Endothelial cell of umbilical vein (primary cell): Measurements from ENCODE around the gene XPO6. TPM values are rescaled to one million over a fixed set of nuclear protein-coding genes. Genes with fewer than 3 reads are reported as not detected.

Experiments
- BruUV-seq: library from RNA; stranded (reverse); fragments of 400-500 nt; replicated peaks from 2 replicates; lab custom pipeline; 2021; lab: Mats Ljungman, UMichigan
- CTCF ChIA-PET: fragments of 300-600, 350-600 bp; sonication (Branson Sonifier 250); formaldehyde crosslinking; loops from one replicate; lab custom pipeline; 2021; ENCODE audit warnings: antibody characterized with exemption, inconsistent platforms; lab: Charles Lee
- POLR2A ChIA-PET: fragments of 300-600, 350-600 bp; sonication (Branson Sonifier 250); formaldehyde crosslinking; loops from one replicate; lab custom pipeline; 2021; ENCODE audit warnings: antibody characterized with exemption, inconsistent platforms; lab: Charles Lee
- DNase-seq: peaks from one replicate; pipeline ENCODE4 v3.0.0-alpha.2; 2011; ENCODE audit warnings: low read depth, low spot score
- FAIRE-seq: peaks from 2 replicates; lab custom pipeline; 2011; peaks lifted over from hg19 to GRCh38; lab: Jason Lieb, UNC
- H2AFZ ChIP-seq: 2 replicates; pipeline ENCODE4 v1.6.0; 2012; ENCODE audit warnings: low read depth, low read length, control low read depth, inconsistent platforms
- H3K27ac ChIP-seq: 2 replicates; pipeline ENCODE4 v1.5.1; 2011; ENCODE audit warnings: low read depth, mild to moderate bottlenecking, control low read depth, low read length, moderate library complexity; ENCODE audit not compliant: insufficient read depth
- H3K27me3 ChIP-seq, 2 experiments: 2 replicates each; pipeline versions ENCODE4 v1.6.0 to v1.6.1; 2011; ENCODE audit warnings: low read length in 2 of 2, mixed read lengths in 1 of 2; ENCODE audit not compliant: control insufficient read depth in 2 of 2, insufficient read depth in 2 of 2
- H3K36me3 ChIP-seq, 2 experiments: 2 replicates in 1 of 2; 3 replicates in 1 of 2; pipeline ENCODE4 v1.5.1; 2011; ENCODE audit warnings: low read length in 2 of 2, mild to moderate bottlenecking in 1 of 2, moderate library complexity in 1 of 2; ENCODE audit not compliant: control insufficient read depth in 2 of 2, insufficient read depth in 2 of 2; ENCODE audit errors: extremely low read depth in 1 of 2
- H3K4me1 ChIP-seq: 3 replicates; pipeline ENCODE4 v1.5.1; 2011; ENCODE audit warnings: mild to moderate bottlenecking, low read length; ENCODE audit not compliant: control insufficient read depth, insufficient read depth; ENCODE audit errors: extremely low read depth
- H3K4me2 ChIP-seq: 2 replicates; pipeline ENCODE4 v1.6.1; 2011; ENCODE audit warnings: low read length, control low read depth, mixed read lengths; ENCODE audit not compliant: insufficient read depth
- H3K4me3 ChIP-seq, 3 experiments: fragments of 200-600 bp in 1 of 3; sonication (generic), shearing (Covaris generic) in 1 of 3; replicated peaks in 1 of 3; 2 replicates each; pipeline ENCODE4 v1.5.1; 2011 to 2016; ENCODE audit warnings: control low read depth in 3 of 3, low read length in 3 of 3, mild to moderate bottlenecking in 2 of 3, inconsistent platforms in 1 of 3, low read depth in 1 of 3, moderate library complexity in 1 of 3; ENCODE audit not compliant: insufficient read depth in 1 of 3
- H3K79me2 ChIP-seq: 2 replicates; pipeline ENCODE4 v1.6.0; 2012; ENCODE audit warnings: low read length, inconsistent platforms; ENCODE audit not compliant: control insufficient read depth, insufficient read depth
- H3K9ac ChIP-seq: replicated peaks from 2 replicates; pipeline ENCODE3; 2011; ENCODE audit warnings: low read length, control low read depth; ENCODE audit not compliant: insufficient read depth; ENCODE audit errors: extremely low read depth
- H3K9me1 ChIP-seq: replicated peaks from 3 replicates; pipeline ENCODE4 v1.6.0; 2011; ENCODE audit warnings: mild to moderate bottlenecking, low read length; ENCODE audit not compliant: control insufficient read depth, insufficient read depth; ENCODE audit errors: extremely low read depth
- H3K9me3 ChIP-seq: replicated peaks from 2 replicates; pipeline ENCODE4 v1.5.1; 2012; ENCODE audit warnings: low read length, inconsistent platforms; ENCODE audit not compliant: control insufficient read depth, insufficient read depth
- H4K20me1 ChIP-seq: replicated peaks from 2 replicates; pipeline ENCODE3; 2011; ENCODE audit warnings: mild to moderate bottlenecking, low read length; ENCODE audit not compliant: control insufficient read depth, insufficient read depth; ENCODE audit errors: extremely low read depth
- EZH2 ChIP-seq: IDR thresholded peaks from 2 replicates; pipeline ENCODE4 v1.6.1; 2012; ENCODE audit warnings: borderline replicate concordance, low read depth, mild to moderate bottlenecking, moderate library complexity, low read length, inconsistent platforms; ENCODE audit not compliant: severe bottlenecking
- FOS ChIP-seq: IDR thresholded peaks from 2 replicates; pipeline ENCODE4 v1.6.1; 2011; ENCODE audit warnings: mild to moderate bottlenecking, low read length, moderate library complexity, borderline replicate concordance; ENCODE audit not compliant: insufficient read depth
- GATA2 ChIP-seq: IDR thresholded peaks from 2 replicates; pipeline ENCODE4 v1.7.0; 2011; ENCODE audit warnings: low read depth, mild to moderate bottlenecking, moderate library complexity, mixed read lengths, low read length; ENCODE audit not compliant: insufficient read length, insufficient read depth
- JUN ChIP-seq: IDR thresholded peaks from 2 replicates; pipeline ENCODE4 v1.6.1; 2011; ENCODE audit warnings: borderline replicate concordance, low read depth; ENCODE audit not compliant: insufficient read length, insufficient read depth
- MYC ChIP-seq: IDR thresholded peaks from one replicate; pipeline ENCODE4 v1.6.1; 2011; ENCODE audit warnings: mild to moderate bottlenecking, low read depth, low read length
- POLR2A ChIP-seq: IDR thresholded peaks from 2 replicates; pipeline ENCODE4 v1.6.1; 2012; ENCODE audit warnings: low read depth, mild to moderate bottlenecking, control low read depth, low read length
- POLR2AphosphoS5 ChIP-seq: IDR thresholded peaks from 2 replicates; pipeline ENCODE4 v1.6.1; 2012; ENCODE audit warnings: low read depth, mild to moderate bottlenecking, control low read depth, low read length, moderate library complexity; ENCODE audit not compliant: insufficient read depth
- dilution Hi-C: fragments of 300-500 bp; cut with MboI; formaldehyde crosslinking; loops from one replicate; pipeline ENCODE4 v1.15.0; 2019; ENCODE audit warnings: low sequenced_read_pairs; ENCODE audit not compliant: extremely low pct_ligation_motif_present
- intact Hi-C: fragments of 100-400 bp; cut with micrococcal nuclease; formaldehyde crosslinking; loops from one replicate; pipeline ENCODE4 v1.10.0; 2022
- polyA plus RNA-seq, 4 experiments: library from polyadenylated mRNA; depleted of rRNA in 3 of 4; stranded (reverse) in 3 of 4; unstranded in 1 of 4; fragments of >200 nt; gene quantifications; 2 replicates each; pipeline versions ENCODE4 v1.2.1 to v1.2.3, GENCODE V29; 2011 to 2012; ENCODE audit warnings: missing spikeins in 1 of 4
- total RNA-seq: library from RNA; stranded (reverse); gene quantifications from 2 replicates; pipeline ENCODE4 v1.2.3, GENCODE V29; 2021
- TF ChIP-seq, protein P1 (sequence below), 2 donors: IDR thresholded peaks; 1 replicate in 1 of 2; 2 replicates in 1 of 2; pipeline ENCODE4 v1.5.1; 2011; ENCODE audit warnings: low read length in 2 of 2, mild to moderate bottlenecking in 2 of 2, moderate library complexity in 2 of 2, control low read depth in 1 of 2, inconsistent platforms in 1 of 2, low read depth in 1 of 2; ENCODE audit not compliant: insufficient read depth in 1 of 2; ENCODE audit errors: extremely low read depth in 1 of 2
- TF ChIP-seq, protein P2 (sequence below): IDR thresholded peaks from 2 replicates; pipeline ENCODE4 v1.6.1; 2011; ENCODE audit not compliant: insufficient read depth, insufficient read length

XPO6 gene
- total and polyA plus RNA-seq, 2 donors (not counting 3 experiments of a cell fraction or from before 2014, with no cell fraction given) = 170 to 272 TPM

DNA sequence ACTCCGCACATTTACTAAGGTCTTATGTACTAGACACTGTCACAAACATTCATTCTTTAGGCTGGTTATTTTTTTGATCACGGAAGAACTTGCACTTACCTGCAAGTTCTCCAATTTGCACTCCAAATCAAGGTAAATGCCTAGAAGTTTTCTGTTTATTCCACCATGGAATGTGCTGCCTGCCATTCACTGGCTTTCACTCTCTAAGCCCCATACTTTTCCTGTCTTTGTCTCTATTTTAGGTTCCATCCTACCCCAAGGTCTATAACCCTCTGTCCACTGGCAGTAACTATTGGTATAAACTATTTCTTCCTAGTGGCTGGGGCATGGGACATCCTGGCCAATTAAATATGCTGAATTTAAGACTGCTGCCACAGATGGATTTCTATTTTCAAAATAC is 15.9 kb downstream of the XPO6 start:
- CTCF ChIA-PET = no interaction called here
- DNase-seq (no peak), FAIRE-seq (no peak)
- Histone ChIP-seq H4K20me1 (peaks cover 4% of the 10 kb centered on the region), H3K9me3 (no peaks in the 10 kb centered on the region), H3K9ac (no peak overlapping the region), H3K36me3 (peaks cover 0 to under 1% of the 10 kb centered on the region in 2 experiments), H3K4me2 (no peak overlapping the region), H2AFZ (no peak overlapping the region), H3K27ac (no peak overlapping the region), H3K9me1 (peaks cover 3% of the 10 kb centered on the region), H3K79me2 (peaks cover 98% of the 10 kb centered on the region), H3K4me3 (no peak overlapping the region), H3K4me1 (peaks cover 14% of the 10 kb centered on the region), H3K27me3 (no peaks in the 10 kb centered on the region)
- POLR2A ChIA-PET = no interaction called here
- BruUV-seq = no TSS peak
- TF ChIP-seq JUN = no peak
- TF ChIP-seq POLR2AphosphoS5 = no peak
- no peak for TF ChIP-seq EZH2
- no peak for TF ChIP-seq POLR2A
- TF ChIP-seq GATA2 = no peak
- intact Hi-C loops = loop anchor here (2.0 kb wide), 1 partner anchor 17 kb away; no protein-coding TSS in a partner anchor
- dilution Hi-C loops = no loop called here

DNA sequence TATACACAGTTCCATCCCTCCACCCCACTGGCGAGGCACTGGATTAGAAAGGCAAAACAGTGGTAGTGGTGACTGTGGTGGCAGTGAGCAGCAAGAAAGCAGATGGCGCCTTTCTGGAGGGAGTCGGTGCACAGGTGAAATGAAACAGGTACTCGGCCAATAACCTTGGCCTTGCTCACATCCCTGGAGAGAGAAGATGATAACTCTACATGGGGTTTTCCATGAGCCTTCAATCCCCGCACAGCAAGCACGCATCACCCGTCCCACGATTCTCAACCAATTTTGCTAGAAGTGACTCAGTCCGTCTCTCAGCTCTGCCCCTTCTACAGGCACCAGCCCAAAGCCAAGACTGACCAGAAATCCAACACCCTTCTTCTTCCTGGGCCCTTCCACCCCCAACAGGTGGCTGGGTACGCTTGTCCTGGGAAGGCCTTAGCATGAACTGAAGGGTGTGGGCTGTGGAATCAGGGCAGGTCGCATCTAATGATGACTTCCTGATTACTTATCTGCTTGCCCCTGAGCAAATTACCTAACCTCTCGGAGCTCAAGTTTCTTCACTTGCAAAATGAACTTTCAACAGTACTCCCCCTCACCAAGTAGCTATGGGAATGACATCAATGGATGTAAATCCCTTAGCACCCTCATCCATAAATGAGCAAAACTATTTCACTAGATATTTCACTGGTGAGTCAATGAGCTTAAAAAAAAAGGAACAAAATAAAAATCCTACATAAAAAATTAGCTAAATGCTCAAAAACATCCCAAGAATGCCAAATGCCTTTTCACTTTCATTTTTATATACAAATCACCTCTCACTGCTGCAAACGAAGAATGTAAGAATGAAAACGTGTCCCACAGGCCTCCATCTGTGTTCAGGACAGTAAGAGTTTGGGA is 18.0 kb downstream of the XPO6 start:
- POLR2A ChIA-PET = interaction anchor here (1.8 kb wide), 1 partner anchor 16 kb away, joined by 8 read pairs; no protein-coding TSS in a partner anchor
- Histone ChIP-seq H3K9me1 (peaks cover 3% of the 10 kb centered on the region), H3K79me2 (peaks cover 99% of the 10 kb centered on the region), H3K4me2 (no peak overlapping the region), H3K27ac (peak overlapping the region; percentile 40), H4K20me1 (peaks cover 7% of the 10 kb centered on the region), H3K4me3 (no peak overlapping the region), H2AFZ (no peak overlapping the region), H3K36me3 (no peaks in the 10 kb centered on the region), H3K4me1 (peaks cover 14% of the 10 kb centered on the region), H3K27me3 (no peaks in the 10 kb centered on the region), H3K9me3 (no peaks in the 10 kb centered on the region), H3K9ac (no peak overlapping the region)
- TF ChIP-seq, protein P1, sequence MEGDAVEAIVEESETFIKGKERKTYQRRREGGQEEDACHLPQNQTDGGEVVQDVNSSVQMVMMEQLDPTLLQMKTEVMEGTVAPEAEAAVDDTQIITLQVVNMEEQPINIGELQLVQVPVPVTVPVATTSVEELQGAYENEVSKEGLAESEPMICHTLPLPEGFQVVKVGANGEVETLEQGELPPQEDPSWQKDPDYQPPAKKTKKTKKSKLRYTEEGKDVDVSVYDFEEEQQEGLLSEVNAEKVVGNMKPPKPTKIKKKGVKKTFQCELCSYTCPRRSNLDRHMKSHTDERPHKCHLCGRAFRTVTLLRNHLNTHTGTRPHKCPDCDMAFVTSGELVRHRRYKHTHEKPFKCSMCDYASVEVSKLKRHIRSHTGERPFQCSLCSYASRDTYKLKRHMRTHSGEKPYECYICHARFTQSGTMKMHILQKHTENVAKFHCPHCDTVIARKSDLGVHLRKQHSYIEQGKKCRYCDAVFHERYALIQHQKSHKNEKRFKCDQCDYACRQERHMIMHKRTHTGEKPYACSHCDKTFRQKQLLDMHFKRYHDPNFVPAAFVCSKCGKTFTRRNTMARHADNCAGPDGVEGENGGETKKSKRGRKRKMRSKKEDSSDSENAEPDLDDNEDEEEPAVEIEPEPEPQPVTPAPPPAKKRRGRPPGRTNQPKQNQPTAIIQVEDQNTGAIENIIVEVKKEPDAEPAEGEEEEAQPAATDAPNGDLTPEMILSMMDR (IDR thresholded peaks at IDR 0.05; ENCODE audit: extremely low read depth in 1 of 2, insufficient read depth in 1 of 2, low read depth in 1 of 2, low read length in 2 of 2) = no peak
- TF ChIP-seq POLR2A (no peak), EZH2 (no peak), FOS (no peak), MYC (no peak), JUN (peak; percentile 26)
- TF ChIP-seq, protein P2, sequence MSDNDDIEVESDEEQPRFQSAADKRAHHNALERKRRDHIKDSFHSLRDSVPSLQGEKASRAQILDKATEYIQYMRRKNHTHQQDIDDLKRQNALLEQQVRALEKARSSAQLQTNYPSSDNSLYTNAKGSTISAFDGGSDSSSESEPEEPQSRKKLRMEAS = no peak
- FAIRE-seq = no peak
- intact Hi-C loops = no loop called here
- CTCF ChIA-PET = interaction anchor here (0.6 to 2.0 kb wide), 8 partner anchors 9 to 49 kb away, joined by 3 to 9 read pairs (median 4); no protein-coding TSS in a partner anchor
- dilution Hi-C loops = no loop called here
- peak; percentile 35 for DNase-seq
- no TSS peak for BruUV-seq
